ENCODE measurements around the gene KLHDC8A.

KLHDC8A gene

GRCh38 chr1:205313563-205314308 lies 43.0 kb downstream of the KLHDC8A start:
- peak overlapping the region; percentile 67 for H3K27ac ChIP-seq

GRCh38 chr1:205312866-205313562 lies 43.7 kb downstream of the KLHDC8A start:
- H3K36me3 ChIP-seq: no peaks in the 10 kb centered on the region
- peak overlapping the region; percentile 56; the same call in 1 of the 2 replicates for H3K9ac ChIP-seq
- peaks cover 43% of the 10 kb centered on the region for H3K4me1 ChIP-seq
- no peaks in the 10 kb centered on the region for H4K20me1 ChIP-seq
- no peaks in the 10 kb centered on the region for H3K9me3 ChIP-seq
- no peak for TF ChIP-seq Cebpa-rat (IDR thresholded peaks at IDR 0.05)
- H3K4me3 ChIP-seq: peak overlapping the region; percentile 49
- peak overlapping the region; percentile 67 for H3K27ac ChIP-seq
- peaks cover 5% of the 10 kb centered on the region; the same call in 1 of the 2 replicates for H3K27me3 ChIP-seq
- peak overlapping the region; percentile 91 for H3K4me2 ChIP-seq

More at GRCh38 chr1:205313563-205314308, 43.0 kb downstream of the KLHDC8A start:
- Histone ChIP-seq H3K4me3 (peak overlapping the region; percentile 49), H3K9ac (peak overlapping the region; percentile 56; the same call in 1 of the 2 replicates), H3K4me1 (peaks cover 43% of the 10 kb centered on the region), H3K36me3 (no peaks in the 10 kb centered on the region), H3K27me3 (peaks cover 13% of the 10 kb centered on the region; the same call in 1 of the 2 replicates), H4K20me1 (no peaks in the 10 kb centered on the region), H3K9me3 (no peaks in the 10 kb centered on the region), H3K4me2 (peak overlapping the region; percentile 91)
- TF ChIP-seq Cebpa-rat (IDR thresholded peaks at IDR 0.05): no peak

GRCh38 chr1:205310976-205311704 lies 45.6 kb downstream of the KLHDC8A start:
- peaks cover 36% of the 10 kb centered on the region for H3K4me1 ChIP-seq
- H3K4me2 ChIP-seq: no peak overlapping the region
- no peak overlapping the region for H3K27ac ChIP-seq
- H3K9me3 ChIP-seq: no peaks in the 10 kb centered on the region
- H3K36me3 ChIP-seq: no peaks in the 10 kb centered on the region
- H3K4me3 ChIP-seq: no peak overlapping the region
- TF ChIP-seq Cebpa-rat (IDR thresholded peaks at IDR 0.05): no peak
- no peaks in the 10 kb centered on the region for H4K20me1 ChIP-seq
- H3K9ac ChIP-seq: no peak overlapping the region
- H3K27me3 ChIP-seq: no peaks in the 10 kb centered on the region

GRCh38 chr1:205309741-205310140 lies 47.0 kb downstream of the KLHDC8A start:
- no peak overlapping the region for H3K9ac ChIP-seq
- no peak overlapping the region for H3K4me3 ChIP-seq
- no peak overlapping the region for H3K27ac ChIP-seq
- no peaks in the 10 kb centered on the region for H3K36me3 ChIP-seq
- H3K27me3 ChIP-seq: no peaks in the 10 kb centered on the region
- TF ChIP-seq Cebpa-rat (IDR thresholded peaks at IDR 0.05): no peak
- H3K4me2 ChIP-seq: no peak overlapping the region
- H3K4me1 ChIP-seq: peaks cover 25% of the 10 kb centered on the region
- no peaks in the 10 kb centered on the region for H3K9me3 ChIP-seq
- H4K20me1 ChIP-seq: no peaks in the 10 kb centered on the region

GRCh38 chr1:205306929-205307566 lies 49.7 kb downstream of the KLHDC8A start:
- Histone ChIP-seq H3K9me3 (no peaks in the 10 kb centered on the region), H3K4me2 (no peak overlapping the region), H3K27me3 (no peaks in the 10 kb centered on the region), H3K4me1 (no peaks in the 10 kb centered on the region), H3K4me3 (no peak overlapping the region), H4K20me1 (peaks cover 6% of the 10 kb centered on the region; the same call in 1 of the 2 replicates), H3K36me3 (no peaks in the 10 kb centered on the region), H3K9ac (no peak overlapping the region), H3K27ac (no peak overlapping the region)
- TF ChIP-seq Cebpa-rat (IDR thresholded peaks at IDR 0.05): no peak

GRCh38 chr1:205304695-205305070 lies 52.0 kb downstream of the KLHDC8A start:
- no peak overlapping the region for H3K4me3 ChIP-seq
- no peaks in the 10 kb centered on the region for H3K9me3 ChIP-seq
- no peak overlapping the region for H3K9ac ChIP-seq
- H3K4me2 ChIP-seq: no peak overlapping the region
- TF ChIP-seq Cebpa-rat (IDR thresholded peaks at IDR 0.05): no peak
- H3K27ac ChIP-seq: no peak overlapping the region
- H4K20me1 ChIP-seq: peaks cover 6% of the 10 kb centered on the region; the same call in 1 of the 2 replicates
- no peaks in the 10 kb centered on the region for H3K36me3 ChIP-seq
- peaks cover 6% of the 10 kb centered on the region for H3K4me1 ChIP-seq
- no peaks in the 10 kb centered on the region for H3K27me3 ChIP-seq

- Histone ChIP-seq H3K27me3 (no peaks in the 10 kb centered on the region), H3K9me3 (no peaks in the 10 kb centered on the region), H3K4me1 (peaks cover 6% of the 10 kb centered on the region), H3K4me2 (no peak overlapping the region), H3K27ac (no peak overlapping the region), H3K9ac (no peak overlapping the region), H4K20me1 (peaks cover 6% of the 10 kb centered on the region; the same call in 1 of the 2 replicates), H3K4me3 (no peak overlapping the region), H3K36me3 (no peaks in the 10 kb centered on the region)
- TF ChIP-seq Cebpa-rat (IDR thresholded peaks at IDR 0.05): no peak
These were observed 52.6 kb downstream of the KLHDC8A start for GRCh38 chr1:205304046-205304694.

GRCh38 chr1:205303247-205303888 lies 53.4 kb downstream of the KLHDC8A start:
- Histone ChIP-seq H3K27ac (no peak overlapping the region), H3K36me3 (no peaks in the 10 kb centered on the region)

More at GRCh38 chr1:205303247-205303888, 53.4 kb downstream of the KLHDC8A start:
- Histone ChIP-seq H3K4me2 (no peak overlapping the region), H3K4me1 (peaks cover 9% of the 10 kb centered on the region), H3K9me3 (no peaks in the 10 kb centered on the region), H3K9ac (no peak overlapping the region), H3K27me3 (no peaks in the 10 kb centered on the region), H4K20me1 (peaks cover 6% of the 10 kb centered on the region; the same call in 1 of the 2 replicates), H3K4me3 (no peak overlapping the region)
- no peak for TF ChIP-seq Cebpa-rat (IDR thresholded peaks at IDR 0.05)
